OCI-LY7 (cell line): ENCODE results near the gene LZTFL1.

Source experiments
- CTCF ChIP-seq: fragments of 200-600 bp; sonication (generic); conservative IDR thresholded peaks from 2 replicates; pipeline ENCODE4 v1.5.1; 2014; ENCODE audit warnings: mild to moderate bottlenecking, antibody characterized with exemption, low read length, moderate library complexity, mixed read lengths
- EZH2phosphoT487 ChIP-seq: fragments of 200-600 bp; sonication (generic); IDR thresholded peaks from 2 replicates; pipeline ENCODE4 v1.6.1; 2018; ENCODE audit warnings: low read depth, borderline replicate concordance, mild to moderate bottlenecking, mixed run types, antibody characterized with exemption, low read length, moderate library complexity, mixed read lengths

GRCh38 chr3:45881078-45882022 is 39.4 kb upstream of the LZTFL1 start:
- TF ChIP-seq CTCF (no peak), EZH2phosphoT487 (no peak)
